Measurements from ENCODE around the gene VDR.

DNA sequence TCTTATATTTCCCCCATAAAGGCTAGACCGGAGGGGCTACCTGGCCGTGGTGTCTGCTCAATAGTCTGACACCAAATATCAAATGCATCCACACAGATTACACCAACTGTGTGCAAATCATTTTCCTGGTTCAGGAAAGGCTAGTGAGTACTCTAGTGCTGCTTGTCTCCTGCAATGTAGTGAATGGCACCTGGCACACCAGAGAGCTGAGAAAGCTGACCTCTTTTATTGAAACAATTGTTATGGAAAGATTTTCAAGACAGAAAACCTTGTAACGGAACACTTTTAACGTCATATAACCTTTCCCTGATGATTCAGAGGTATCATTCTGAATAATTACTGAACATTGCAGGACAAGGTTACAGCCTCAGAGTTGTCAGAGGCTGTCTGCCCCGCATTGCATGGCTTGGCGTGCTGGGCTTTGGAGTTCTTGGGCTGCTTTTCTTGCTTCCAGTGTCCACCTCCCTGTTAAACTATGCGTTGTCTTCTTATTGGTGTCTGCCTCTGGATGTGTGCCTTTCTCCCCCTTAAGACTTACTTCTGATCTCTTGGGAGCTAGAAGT lies 44.4 kb downstream of the VDR start:
- TF ChIP-seq, protein P1, sequence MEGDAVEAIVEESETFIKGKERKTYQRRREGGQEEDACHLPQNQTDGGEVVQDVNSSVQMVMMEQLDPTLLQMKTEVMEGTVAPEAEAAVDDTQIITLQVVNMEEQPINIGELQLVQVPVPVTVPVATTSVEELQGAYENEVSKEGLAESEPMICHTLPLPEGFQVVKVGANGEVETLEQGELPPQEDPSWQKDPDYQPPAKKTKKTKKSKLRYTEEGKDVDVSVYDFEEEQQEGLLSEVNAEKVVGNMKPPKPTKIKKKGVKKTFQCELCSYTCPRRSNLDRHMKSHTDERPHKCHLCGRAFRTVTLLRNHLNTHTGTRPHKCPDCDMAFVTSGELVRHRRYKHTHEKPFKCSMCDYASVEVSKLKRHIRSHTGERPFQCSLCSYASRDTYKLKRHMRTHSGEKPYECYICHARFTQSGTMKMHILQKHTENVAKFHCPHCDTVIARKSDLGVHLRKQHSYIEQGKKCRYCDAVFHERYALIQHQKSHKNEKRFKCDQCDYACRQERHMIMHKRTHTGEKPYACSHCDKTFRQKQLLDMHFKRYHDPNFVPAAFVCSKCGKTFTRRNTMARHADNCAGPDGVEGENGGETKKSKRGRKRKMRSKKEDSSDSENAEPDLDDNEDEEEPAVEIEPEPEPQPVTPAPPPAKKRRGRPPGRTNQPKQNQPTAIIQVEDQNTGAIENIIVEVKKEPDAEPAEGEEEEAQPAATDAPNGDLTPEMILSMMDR (IDR thresholded peaks at IDR 0.05): no peak
- no peak for TF ChIP-seq POLR2AphosphoS5 (IDR thresholded peaks at IDR 0.05)
- TF ChIP-seq POLR2A (IDR thresholded peaks at IDR 0.05): no peak
- no peak for TF ChIP-seq EP300 (IDR thresholded peaks at IDR 0.05; ENCODE audit: low read depth)

Data from transverse colon (tissue), 4 donors.